Tibial artery (tissue), 4 donors: ENCODE measurements around the gene CYB561D2.

ENCODE experiments used
- DNase-seq, 2 donors: peaks; one replicate each; pipeline ENCODE4 v3.0.0-alpha.2; 2019
- H3K27ac ChIP-seq, 2 donors: fragments of 200-600 bp; sonication (generic) in 1 of 2; 1 replicate in 1 of 2; 2 replicates in 1 of 2; pipeline ENCODE4 v1.5.1; 2018 to 2019; ENCODE audit warnings: mild to moderate bottlenecking in 1 of 2
- H3K27me3 ChIP-seq, 2 donors: fragments of 200-600 bp; sonication (generic) in 1 of 2; one replicate each; pipeline versions ENCODE4 v1.5.1 to v1.6.0; 2016 to 2019
- H3K36me3 ChIP-seq, 3 donors: fragments of 200-600 bp; sonication (generic) in 2 of 3; one replicate each; pipeline ENCODE4 v1.5.1; 2016 to 2019; ENCODE audit warnings: mild to moderate bottlenecking in 2 of 3
- H3K4me1 ChIP-seq, 4 donors: fragments of 200-600 bp; sonication (generic) in 2 of 4; 1 replicate in 3 of 4; 2 replicates in 1 of 4; pipeline ENCODE4 v1.5.1; 2016 to 2019
- H3K4me3 ChIP-seq, 2 donors: fragments of 200-600 bp; sonication (generic) in 1 of 2; 1 replicate in 1 of 2; 2 replicates in 1 of 2; pipeline ENCODE4 v1.5.1; 2018 to 2019; ENCODE audit warnings: mild to moderate bottlenecking in 2 of 2
- H3K9me3 ChIP-seq, 3 donors: fragments of 200-600 bp; sonication (generic) in 1 of 3; one replicate each; pipeline ENCODE4 v1.5.1; 2016 to 2019
- CTCF ChIP-seq, 2 experiments: fragments of 200-600 bp in 1 of 2; fragments of 450-650 bp in 1 of 2; IDR thresholded peaks; one replicate each; pipeline ENCODE4 v1.5.1; 2017 to 2019; ENCODE audit warnings: antibody characterized with exemption in 2 of 2, mild to moderate bottlenecking in 1 of 2, moderate library complexity in 1 of 2
- intact Hi-C: fragments of 100-400 bp; cut with DNase I; formaldehyde crosslinking; loops from one replicate; pipeline ENCODE4 v1.15.0; 2023; ENCODE audit warnings: low total_unique reads

Gene CYB561D2

GRCh38 chr3:50365842-50366220 is 15.2 kb downstream of the CYB561D2 start:
- no peak for DNase-seq

GRCh38 chr3:50369012-50369670 is 18.5 kb downstream of the CYB561D2 start:
- Histone ChIP-seq H3K4me3 (no peak overlapping the region), H3K27ac (no peak overlapping the region), H3K36me3 (no peaks in the 10 kb centered on the region), H3K9me3 (no peaks in the 10 kb centered on the region), H3K27me3 (peaks cover 0 to 39% of the 10 kb centered on the region in 2 donors), H3K4me1 (peaks cover 3 to 25% (median 9%) of the 10 kb centered on the region in 4 donors)
- TF ChIP-seq CTCF (IDR thresholded peaks at IDR 0.05): no peak
- intact Hi-C loops: no loop called here
- no peak for DNase-seq

More at GRCh38 chr3:50365842-50366220, 15.2 kb downstream of the CYB561D2 start:
- peak overlapping the region; percentile 60 to 70 for H3K4me3 ChIP-seq
- H3K27ac ChIP-seq: no peak overlapping the region
- H3K27me3 ChIP-seq: peaks cover 0 to 14% of the 10 kb centered on the region in 2 donors
- intact Hi-C loops: no loop called here
- H3K36me3 ChIP-seq: no peaks in the 10 kb centered on the region
- TF ChIP-seq CTCF (IDR thresholded peaks at IDR 0.05): no peak
- peaks cover 3 to 28% (median 9%) of the 10 kb centered on the region in 4 donors for H3K4me1 ChIP-seq
- H3K9me3 ChIP-seq: no peaks in the 10 kb centered on the region

- H3K9me3 ChIP-seq: no peaks in the 10 kb centered on the region
- intact Hi-C loops: no loop called here
Measured at GRCh38 chr3:50370594-50370993, 19.9 kb downstream of the CYB561D2 start.

GRCh38 chr3:50371133-50371685 is 20.5 kb downstream of the CYB561D2 start:
- no peak overlapping the region for H3K27ac ChIP-seq
- H3K36me3 ChIP-seq: no peaks in the 10 kb centered on the region
- no peak for TF ChIP-seq CTCF (IDR thresholded peaks at IDR 0.05)
- H3K9me3 ChIP-seq: no peaks in the 10 kb centered on the region
- intact Hi-C loops: no loop called here
- H3K27me3 ChIP-seq: peaks cover 0 to 39% of the 10 kb centered on the region in 2 donors
- DNase-seq: no peak
- H3K4me1 ChIP-seq: peaks cover 0 to 6% (median 0%) of the 10 kb centered on the region in 4 donors
- no peak overlapping the region for H3K4me3 ChIP-seq

More at GRCh38 chr3:50370594-50370993, 19.9 kb downstream of the CYB561D2 start:
- Histone ChIP-seq H3K27ac (no peak overlapping the region), H3K4me1 (peaks cover 0 to 12% (median under 1%) of the 10 kb centered on the region in 4 donors), H3K36me3 (no peaks in the 10 kb centered on the region), H3K4me3 (no peak overlapping the region), H3K27me3 (peaks cover 0 to 39% of the 10 kb centered on the region in 2 donors)
- no peak for DNase-seq
- peak in 1 of 2 experiments; percentile 8 for TF ChIP-seq CTCF (IDR thresholded peaks at IDR 0.05)

- intact Hi-C loops: no loop called here
- no peak overlapping the region for H3K27ac ChIP-seq
- peaks cover 0 to 3% (median 0%) of the 10 kb centered on the region in 4 donors for H3K4me1 ChIP-seq
- no peak for DNase-seq
- no peaks in the 10 kb centered on the region for H3K9me3 ChIP-seq
- no peaks in the 10 kb centered on the region for H3K36me3 ChIP-seq
- no peak for TF ChIP-seq CTCF (IDR thresholded peaks at IDR 0.05)
- H3K27me3 ChIP-seq: peaks cover 0 to 36% of the 10 kb centered on the region in 2 donors
- no peak overlapping the region for H3K4me3 ChIP-seq
Measured at GRCh38 chr3:50372349-50372748, 21.7 kb downstream of the CYB561D2 start.
